ENCODE measurements around the gene RBPMS2. TPM values are rescaled to one million over a fixed set of nuclear protein-coding genes. Genes with fewer than 3 reads are reported as not detected.
"Not testable (repeated sequence)": the region's sequence is repeated elsewhere in the genome, so short reads cannot be mapped to it uniquely, and the experiment has no call there.

Gene RBPMS2
- total and polyA plus RNA-seq, 2 donors (not counting 3 experiments of a cell fraction or from before 2014, with no cell fraction given), result 2.3 to 7.8 TPM

- H3K9ac ChIP-seq (replicated peaks; ENCODE audit: extremely low read depth, insufficient read depth, low read length), result no peak overlapping the region
- H2AFZ ChIP-seq (ENCODE audit: low read depth, low read length), result no peak overlapping the region
- no peak for FAIRE-seq
- H3K27ac ChIP-seq (ENCODE audit: insufficient read depth, low read depth, low read length), result no peak overlapping the region
- H4K20me1 ChIP-seq (replicated peaks; ENCODE audit: control insufficient read depth, extremely low read depth, insufficient read depth, low read length), result no peaks in the 10 kb centered on the region
- H3K4me3 ChIP-seq (replicated peaks in 1 of 3; ENCODE audit: insufficient read depth in 1 of 3, low read depth in 1 of 3, low read length in 3 of 3), result no peak overlapping the region
- no peak overlapping the region for H3K4me2 ChIP-seq (ENCODE audit: insufficient read depth, low read length)
- ChIA-PET POLR2A (no interaction called here), CTCF (interaction anchor here (1.2 to 1.9 kb wide), 2 partner anchors 9 to 51 kb away, joined by 3 to 15 read pairs; no protein-coding TSS in a partner anchor)
- no peaks in the 10 kb centered on the region for H3K9me3 ChIP-seq (replicated peaks; ENCODE audit: control insufficient read depth, insufficient read depth, low read length)
- intact Hi-C loops (cut with micrococcal nuclease), result no loop called here
- no TSS peak for BruUV-seq (replicated peaks)
- H3K27me3 ChIP-seq (ENCODE audit: control insufficient read depth in 2 of 2, insufficient read depth in 2 of 2, low read length in 2 of 2), result peaks cover 0 to 2% of the 10 kb centered on the region in 2 experiments
- H3K4me1 ChIP-seq (ENCODE audit: control insufficient read depth, extremely low read depth, insufficient read depth, low read length), result no peaks in the 10 kb centered on the region
- H3K79me2 ChIP-seq (ENCODE audit: control insufficient read depth, insufficient read depth, low read length), result no peaks in the 10 kb centered on the region
- DNase-seq (ENCODE audit: low read depth, low spot score), result no peak
- H3K36me3 ChIP-seq (ENCODE audit: control insufficient read depth in 2 of 2, extremely low read depth in 1 of 2, insufficient read depth in 2 of 2, low read length in 2 of 2), result no peaks in the 10 kb centered on the region
- TF ChIP-seq EZH2 (IDR thresholded peaks at IDR 0.05; ENCODE audit: borderline replicate concordance, low read depth, low read length, severe bottlenecking) (no peak), POLR2A (IDR thresholded peaks at IDR 0.05; ENCODE audit: low read depth, low read length) (no peak), MAX (IDR thresholded peaks at IDR 0.05; ENCODE audit: insufficient read depth, insufficient read length) (no peak), POLR2AphosphoS5 (IDR thresholded peaks at IDR 0.05; ENCODE audit: insufficient read depth, low read depth, low read length) (no peak), CTCF (IDR thresholded peaks at IDR 0.05; ENCODE audit: extremely low read depth in 1 of 2, insufficient read depth in 1 of 2, low read depth in 1 of 2, low read length in 2 of 2) (no peak)
- dilution Hi-C loops (cut with MboI; ENCODE audit: extremely low pct_ligation_motif_present, low sequenced_read_pairs), result no loop called here
- no peaks in the 10 kb centered on the region for H3K9me1 ChIP-seq (replicated peaks; ENCODE audit: control insufficient read depth, extremely low read depth, insufficient read depth, low read length)
Measured at GRCh38 chr15:64800476-64800875, 25.1 kb upstream of the RBPMS2 start.

- H3K9me1 ChIP-seq (replicated peaks; ENCODE audit: control insufficient read depth, extremely low read depth, insufficient read depth, low read length); H3K36me3 ChIP-seq (ENCODE audit: control insufficient read depth in 2 of 2, extremely low read depth in 1 of 2, insufficient read depth in 2 of 2, low read length in 2 of 2); intact Hi-C loops (cut with micrococcal nuclease); H2AFZ ChIP-seq (ENCODE audit: low read depth, low read length); CTCF ChIA-PET; POLR2A ChIA-PET; FAIRE-seq; H3K27me3 ChIP-seq (ENCODE audit: control insufficient read depth in 2 of 2, insufficient read depth in 2 of 2, low read length in 2 of 2); DNase-seq (ENCODE audit: low read depth, low spot score); H3K4me3 ChIP-seq (replicated peaks in 1 of 3; ENCODE audit: insufficient read depth in 1 of 3, low read depth in 1 of 3, low read length in 3 of 3); H3K27ac ChIP-seq (ENCODE audit: insufficient read depth, low read depth, low read length); H4K20me1 ChIP-seq (replicated peaks; ENCODE audit: control insufficient read depth, extremely low read depth, insufficient read depth, low read length); H3K4me2 ChIP-seq (ENCODE audit: insufficient read depth, low read length); BruUV-seq (replicated peaks); H3K9ac ChIP-seq (replicated peaks; ENCODE audit: extremely low read depth, insufficient read depth, low read length); H3K4me1 ChIP-seq (ENCODE audit: control insufficient read depth, extremely low read depth, insufficient read depth, low read length); H3K9me3 ChIP-seq (replicated peaks; ENCODE audit: control insufficient read depth, insufficient read depth, low read length); H3K79me2 ChIP-seq (ENCODE audit: control insufficient read depth, insufficient read depth, low read length); dilution Hi-C loops (cut with MboI; ENCODE audit: extremely low pct_ligation_motif_present, low sequenced_read_pairs): not testable (repeated sequence)
Measured at GRCh38 chr15:64798905-64799304, 23.5 kb upstream of the RBPMS2 start.

- H3K9ac ChIP-seq (replicated peaks; ENCODE audit: extremely low read depth, insufficient read depth, low read length); H3K27ac ChIP-seq (ENCODE audit: insufficient read depth, low read depth, low read length); H3K4me1 ChIP-seq (ENCODE audit: control insufficient read depth, extremely low read depth, insufficient read depth, low read length); H3K27me3 ChIP-seq (ENCODE audit: control insufficient read depth in 2 of 2, insufficient read depth in 2 of 2, low read length in 2 of 2); intact Hi-C loops (cut with micrococcal nuclease); H2AFZ ChIP-seq (ENCODE audit: low read depth, low read length); H3K36me3 ChIP-seq (ENCODE audit: control insufficient read depth in 2 of 2, extremely low read depth in 1 of 2, insufficient read depth in 2 of 2, low read length in 2 of 2); BruUV-seq (replicated peaks); H4K20me1 ChIP-seq (replicated peaks; ENCODE audit: control insufficient read depth, extremely low read depth, insufficient read depth, low read length); H3K9me1 ChIP-seq (replicated peaks; ENCODE audit: control insufficient read depth, extremely low read depth, insufficient read depth, low read length); FAIRE-seq; H3K4me2 ChIP-seq (ENCODE audit: insufficient read depth, low read length); H3K4me3 ChIP-seq (replicated peaks in 1 of 3; ENCODE audit: insufficient read depth in 1 of 3, low read depth in 1 of 3, low read length in 3 of 3); dilution Hi-C loops (cut with MboI; ENCODE audit: extremely low pct_ligation_motif_present, low sequenced_read_pairs); POLR2A ChIA-PET; CTCF ChIA-PET; DNase-seq (ENCODE audit: low read depth, low spot score); H3K9me3 ChIP-seq (replicated peaks; ENCODE audit: control insufficient read depth, insufficient read depth, low read length); H3K79me2 ChIP-seq (ENCODE audit: control insufficient read depth, insufficient read depth, low read length): not testable (repeated sequence)
Measured at GRCh38 chr15:64795921-64796320, 20.5 kb upstream of the RBPMS2 start.

Data from endothelial cell of umbilical vein (primary cell).